Activated CD4-positive, alpha-beta T cell treated with anti-CD3 and anti-CD28 coated beads for 1 hour (primary cell): ENCODE measurements around the gene NCAPH2.
A peak's percentile ranks its signal among the peaks of the same experiment; 100 is the strongest.

Experiments
- DNase-seq: peaks from one replicate; pipeline ENCODE4 v3.0.0-alpha.2; 2020

Gene NCAPH2

GRCh38 chr22:50490531-50491308 is 17.3 kb upstream of the NCAPH2 start:
- no peak for DNase-seq

- no peak for DNase-seq
Observed at GRCh38 chr22:50497093-50497492, 10.9 kb upstream of the NCAPH2 start.

DNA sequence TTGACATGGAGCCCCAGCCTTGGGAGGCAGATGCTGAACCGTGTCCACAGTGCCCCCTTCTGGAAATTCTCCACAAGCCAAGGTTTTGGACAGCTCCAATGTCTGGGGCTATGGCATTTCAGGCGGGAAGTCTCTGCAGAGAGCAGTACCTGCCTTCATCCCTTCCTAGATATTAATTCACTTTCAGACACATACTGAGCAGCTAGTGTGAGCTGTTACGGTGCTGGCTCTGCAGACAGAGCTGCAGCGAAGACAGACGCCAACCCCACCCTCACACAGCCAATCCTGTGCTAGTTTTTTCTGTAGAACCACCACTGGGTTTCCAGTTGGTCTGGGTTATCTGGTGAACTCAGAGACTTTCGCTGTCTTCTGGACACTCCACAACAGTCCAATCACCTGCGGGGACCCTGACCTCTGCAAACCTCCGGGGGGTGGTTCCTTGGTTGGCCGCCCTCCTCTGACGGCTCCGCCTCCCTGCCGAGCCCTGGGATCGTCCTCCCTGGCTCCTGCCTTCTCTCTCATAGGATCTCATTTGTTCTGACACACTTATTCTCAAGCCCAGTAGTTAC is 9.6 kb upstream of the NCAPH2 start:
- peak; percentile 54 for DNase-seq

DNA sequence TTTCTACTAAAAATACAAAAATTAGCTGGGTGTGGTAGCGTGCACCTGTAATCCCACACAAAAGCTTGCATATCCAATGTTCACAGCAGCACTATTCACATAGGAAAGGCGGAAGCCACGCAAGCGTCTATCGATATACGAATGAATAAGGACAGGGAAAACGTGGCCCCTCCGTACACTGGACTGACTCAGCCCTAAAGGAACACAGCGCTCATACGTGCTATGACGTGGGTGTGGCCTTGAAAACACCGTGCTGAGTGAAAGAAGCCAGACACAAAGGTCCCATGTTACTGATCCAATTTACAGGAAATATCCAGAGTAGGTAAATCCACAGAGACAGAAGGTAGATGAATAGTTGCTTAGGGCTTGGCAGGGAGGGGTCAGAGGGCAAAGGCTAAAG is 7.6 kb upstream of the NCAPH2 start:
- no peak for DNase-seq

- no peak for DNase-seq
Observed at GRCh38 chr22:50502096-50502495, 5.9 kb upstream of the NCAPH2 start.

DNA sequence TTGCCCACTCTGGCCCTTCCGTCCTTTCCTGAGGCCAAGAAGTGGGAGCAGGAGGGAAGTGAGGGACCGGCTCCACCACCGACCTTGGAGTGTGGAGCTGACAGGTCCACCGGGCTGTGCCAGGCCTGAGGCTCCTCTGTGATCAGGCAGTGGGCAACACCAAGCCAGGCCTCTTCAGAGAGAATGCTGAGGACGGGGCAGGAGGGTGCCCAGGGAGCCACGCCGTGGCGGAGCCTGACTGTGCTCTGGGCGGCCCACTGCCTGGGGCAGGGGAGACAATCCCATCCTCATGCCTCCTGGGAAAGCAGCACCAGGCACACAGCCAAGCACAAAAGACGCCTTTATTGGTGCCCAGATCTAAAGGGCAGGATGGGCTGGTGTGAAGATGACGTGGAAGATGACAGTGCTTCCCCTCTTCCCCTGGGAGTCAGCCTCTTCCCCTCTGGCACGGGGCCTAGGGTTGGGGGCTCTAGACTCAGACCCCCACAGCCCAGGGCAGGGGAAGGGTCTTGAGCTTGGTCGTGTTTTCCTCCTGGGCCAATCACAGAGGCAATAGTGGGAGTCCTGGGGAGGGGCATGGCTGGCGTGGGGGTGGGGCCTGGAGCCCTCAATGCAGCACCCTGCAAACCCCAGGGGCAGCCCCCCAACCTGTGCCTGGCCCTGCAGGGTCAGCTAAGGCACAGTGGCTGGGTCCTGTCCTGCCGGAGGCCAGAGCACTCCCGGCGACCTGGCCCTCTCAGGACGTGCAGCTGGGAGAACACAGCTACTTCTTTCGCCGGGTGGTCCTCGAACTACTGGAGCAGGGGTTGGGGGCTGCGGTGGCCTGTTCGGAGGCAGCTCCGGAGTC is 5.2 kb upstream of the NCAPH2 start:
- DNase-seq = no peak

DNA sequence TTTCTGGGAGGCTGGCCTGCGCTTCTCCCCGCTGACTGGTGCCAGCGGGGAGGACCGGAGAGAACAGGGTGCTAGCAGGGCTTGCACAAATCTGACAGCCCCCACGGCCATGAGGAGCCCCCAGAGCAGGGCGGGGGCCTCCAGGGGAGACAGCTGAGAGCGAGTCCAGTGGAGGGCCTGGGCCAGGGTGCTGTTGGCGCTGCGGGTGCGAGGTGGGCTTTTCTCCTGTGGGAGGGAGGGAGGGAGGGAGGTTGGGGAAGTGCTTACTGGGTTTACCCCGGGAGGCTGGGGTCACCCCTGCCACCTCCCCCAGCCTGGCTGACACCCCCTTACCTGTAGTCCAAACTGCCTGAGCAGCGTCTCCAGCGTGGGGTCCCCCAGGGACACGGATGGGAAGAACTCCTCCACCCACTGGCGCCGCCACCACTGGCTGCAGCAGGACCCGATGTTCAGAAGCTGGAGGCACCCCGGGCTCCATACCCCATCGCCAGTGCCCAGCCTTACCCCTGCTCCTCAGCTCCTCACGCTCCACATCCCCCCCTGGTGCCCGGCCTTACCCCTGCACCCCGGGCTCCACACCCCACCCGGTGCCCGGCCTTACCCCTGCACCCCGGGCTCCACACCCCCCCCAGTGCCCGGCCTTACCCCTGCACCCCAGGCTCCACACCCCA is 4.4 kb upstream of the NCAPH2 start:
- DNase-seq = no peak

DNA sequence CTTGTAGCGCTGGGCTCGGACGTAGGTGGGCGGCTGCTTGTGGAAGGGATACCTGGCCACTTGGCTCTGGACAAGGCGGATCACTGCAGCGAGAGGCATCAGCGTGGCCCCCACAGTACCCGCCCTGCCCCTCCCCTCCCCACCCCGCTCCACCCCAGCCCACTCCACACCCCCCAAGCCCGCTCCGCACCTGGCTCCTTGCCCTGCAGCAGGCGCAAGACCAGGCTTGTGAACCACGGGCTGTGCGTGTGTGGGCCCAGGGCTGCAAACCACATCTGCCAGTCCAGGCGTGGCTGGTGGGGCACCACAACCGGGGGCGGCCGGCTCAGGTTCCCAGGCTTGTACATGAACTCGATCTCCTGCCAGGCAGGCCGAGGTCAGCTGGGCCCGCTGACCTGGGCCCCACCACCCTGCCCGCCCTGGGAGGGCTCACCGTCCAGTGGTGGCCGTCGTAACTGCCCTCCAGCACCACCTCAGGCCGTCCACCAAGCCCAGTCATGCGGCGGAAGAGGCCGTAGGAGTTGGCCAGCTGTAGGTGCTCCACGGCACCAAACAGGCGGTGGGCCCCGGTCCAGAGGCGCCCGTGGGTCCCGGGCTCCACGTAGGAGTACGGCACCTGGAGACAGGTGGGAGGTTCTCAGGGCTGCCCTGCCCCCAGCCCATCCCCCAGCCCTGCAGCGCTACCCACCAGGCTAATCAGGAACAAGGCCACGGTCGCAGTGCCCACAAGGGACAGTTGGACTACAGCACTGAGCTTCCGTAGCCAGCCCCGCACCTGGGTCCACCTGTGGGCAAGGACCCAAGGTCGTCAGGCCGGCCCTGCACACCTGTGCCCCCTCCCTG is 3.4 kb upstream of the NCAPH2 start:
- no peak for DNase-seq

- no peak for DNase-seq
Observed at GRCh38 chr22:50505276-50505775, 2.7 kb upstream of the NCAPH2 start.

GRCh38 chr22:50505776-50506610 is 2.0 kb upstream of the NCAPH2 start:
- DNase-seq = no peak

DNA sequence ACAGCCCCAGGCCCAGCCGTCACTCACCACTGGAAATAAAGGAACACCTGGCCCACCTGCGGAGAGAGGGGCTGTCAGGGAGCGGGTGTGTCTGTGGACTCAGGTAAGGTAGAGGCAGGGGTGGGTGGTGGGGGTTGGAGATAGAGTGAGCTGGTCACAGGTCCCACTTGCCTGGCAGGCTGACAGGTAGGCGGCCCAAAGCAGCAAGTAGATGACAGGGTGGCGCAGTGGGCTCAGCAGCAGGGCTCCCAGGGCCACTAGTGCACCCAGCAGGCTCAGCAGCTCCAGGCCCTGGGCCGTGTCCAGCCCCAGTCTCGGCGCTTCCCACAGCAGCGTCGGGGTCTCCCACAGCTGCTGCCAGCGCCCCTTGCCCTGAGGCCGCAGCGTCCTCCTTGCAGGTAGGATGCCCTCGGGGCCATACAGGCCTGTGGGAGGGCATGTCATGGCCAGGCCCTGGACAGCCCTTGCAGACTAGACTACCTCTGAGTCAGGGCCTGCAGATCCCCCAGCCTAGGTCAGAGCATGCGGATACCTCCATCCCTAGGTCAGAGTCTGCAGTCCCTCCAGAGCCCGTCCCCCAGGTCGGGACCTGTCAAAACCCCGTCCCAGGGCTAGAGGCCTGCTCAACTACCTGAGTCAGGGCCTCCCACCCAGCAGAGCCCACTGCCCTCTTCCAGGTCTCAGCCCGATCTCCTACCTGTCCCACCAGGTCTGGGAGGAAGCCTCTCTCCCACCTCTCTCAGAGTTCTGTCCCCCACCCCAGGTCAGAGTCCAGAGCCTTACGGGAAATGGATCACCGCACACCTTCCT is 1.2 kb upstream of the NCAPH2 start:
- no peak for DNase-seq

DNA sequence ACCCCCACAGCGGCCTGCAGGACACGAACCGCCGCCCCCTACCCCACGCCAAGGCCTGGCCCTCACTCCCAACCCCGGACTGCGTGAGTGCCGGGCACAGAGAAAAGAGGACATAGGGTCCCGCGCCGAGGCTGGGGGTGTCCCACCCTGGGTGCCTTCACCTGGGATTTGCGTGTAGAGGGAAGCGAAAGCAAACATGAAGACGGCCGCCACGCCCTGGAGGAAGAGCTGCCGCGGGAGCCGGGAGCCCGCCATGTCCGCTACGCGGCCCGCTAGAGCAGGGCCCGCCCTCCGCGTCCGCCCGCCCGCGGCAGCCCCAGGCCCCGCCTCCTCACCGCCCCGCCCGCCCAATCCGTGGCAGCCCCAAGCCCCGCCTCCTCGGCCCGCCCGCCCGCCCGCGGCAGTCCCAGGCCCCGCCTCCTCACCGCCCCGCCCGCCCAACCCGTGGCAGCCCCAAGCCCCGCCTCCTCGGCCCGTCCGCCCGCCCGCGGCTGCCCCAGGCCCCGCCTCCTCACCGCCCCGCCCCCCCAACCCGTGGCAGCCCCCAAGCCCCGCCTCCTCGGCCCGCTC is 518 bp upstream of the NCAPH2 start, which contains the start of gene LMF2:
Gene LMF2 (minus strand): TSS at position 282 of the 570 bp plus-strand sequence. CDS start 27 bp downstream, at position 255.
- peak; percentile 92 for DNase-seq

GRCh38 chr22:50508897-50509296 is 873 bp downstream of the NCAPH2 start:
- no peak for DNase-seq

DNA sequence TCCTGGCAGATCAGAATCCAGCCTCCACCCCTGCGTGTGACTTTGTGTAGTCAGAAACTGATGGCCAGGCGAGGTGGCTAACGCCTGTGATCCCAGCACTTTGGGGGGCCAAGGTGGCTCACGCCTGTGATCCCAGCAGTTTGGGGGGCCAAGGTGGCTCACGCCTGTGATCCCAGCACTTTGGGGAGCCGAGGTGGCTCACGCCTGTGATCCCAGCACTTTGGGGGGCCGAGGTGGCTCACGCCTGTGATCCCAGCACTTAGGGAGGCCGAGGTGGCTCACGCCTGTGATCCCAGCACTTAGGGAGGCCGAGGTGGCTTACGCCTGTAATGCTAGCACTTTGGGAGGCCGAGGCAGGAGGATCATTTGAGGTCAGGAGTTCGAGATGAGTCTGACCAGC is 5.2 kb downstream of the NCAPH2 start:
- DNase-seq = no peak

- no peak for DNase-seq
Observed at GRCh38 chr22:50516068-50516467, 8.0 kb downstream of the NCAPH2 start.

DNA sequence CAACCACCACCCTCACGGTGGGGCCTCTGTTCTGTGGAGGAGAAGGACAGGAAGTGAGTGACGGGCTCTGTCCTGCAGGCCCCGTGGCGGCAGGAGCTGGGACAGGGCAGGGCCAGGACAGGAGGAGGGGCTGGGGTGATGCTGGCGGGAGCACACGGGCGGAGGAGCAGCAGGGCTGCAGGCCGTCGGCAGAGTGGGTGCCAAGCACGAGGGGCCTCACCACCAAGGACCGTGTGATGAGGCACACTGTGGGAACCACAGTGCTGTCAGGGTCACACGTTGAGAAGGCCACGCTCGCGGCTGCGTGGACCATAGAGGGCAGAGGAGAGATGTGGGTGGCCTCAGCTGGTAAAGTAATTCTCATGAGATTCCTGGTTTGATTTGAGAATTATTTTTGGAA is 8.9 kb downstream of the NCAPH2 start:
- DNase-seq = no peak

GRCh38 chr22:50517495-50518260 is 9.7 kb downstream of the NCAPH2 start:
- DNase-seq = no peak

- DNase-seq = no peak
Observed at GRCh38 chr22:50518606-50519005, 10.6 kb downstream of the NCAPH2 start.

- no peak for DNase-seq
Observed at GRCh38 chr22:50519151-50519550, 11.1 kb downstream of the NCAPH2 start.
